ENCODE data around the gene ZNF837. TPM values are rescaled to one million over a fixed set of nuclear protein-coding genes. Genes with fewer than 3 reads are reported as not detected.

ZNF837 gene
- total RNA-seq, 4 donors from 2014 or later, result 0.48 to 4.4 (median 2.1) TPM

DNA sequence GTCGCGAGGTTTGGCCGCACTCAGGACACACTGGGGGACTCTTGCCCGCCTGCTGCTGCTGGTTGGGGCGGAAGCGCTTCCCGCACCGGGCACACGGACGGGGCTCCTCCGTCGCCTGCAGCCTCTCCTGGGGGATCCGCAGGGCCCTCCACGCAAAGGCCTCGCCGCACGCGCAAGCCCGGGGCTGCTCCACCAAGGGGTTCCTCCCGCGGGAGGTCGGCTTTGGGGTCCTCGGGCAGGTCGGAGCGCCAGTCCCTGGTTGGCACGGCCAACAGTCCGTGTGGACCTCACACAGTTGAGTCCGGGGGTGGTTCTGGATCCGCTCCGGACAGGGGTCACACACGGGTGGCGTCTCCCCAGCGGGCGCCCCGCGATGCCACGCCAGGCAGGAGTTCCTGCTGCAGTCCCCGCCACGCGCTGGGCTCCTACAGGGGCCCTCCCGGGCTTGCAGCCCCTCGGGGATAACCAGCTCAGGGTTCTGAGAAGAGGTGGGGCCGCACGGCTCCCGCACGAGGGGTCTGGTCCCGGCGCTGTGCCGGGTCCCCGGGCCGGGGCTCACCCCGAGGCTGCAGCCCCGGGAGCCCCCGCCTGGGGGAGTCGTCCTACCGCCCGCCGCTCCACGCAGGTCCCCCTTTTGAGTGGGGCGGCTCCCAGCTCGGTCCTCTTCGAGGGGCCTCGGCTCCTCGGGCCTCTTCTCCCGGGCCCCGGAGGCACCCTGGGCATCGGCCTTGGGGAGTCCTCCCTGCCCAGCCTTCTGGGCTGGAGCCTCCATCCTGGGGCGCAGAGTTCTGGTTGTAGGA, 12.1 kb downstream of the ZNF837 start:
- ATAC-seq (ENCODE audit: low FRiP score), result no peak
- no peak for DNase-seq (ENCODE audit: low spot score)
- no peak for TF ChIP-seq CTCF (IDR thresholded peaks at IDR 0.05)

- DNase-seq (ENCODE audit: low spot score), result no peak
- no peak for TF ChIP-seq CTCF (IDR thresholded peaks at IDR 0.05)
- no peak for ATAC-seq (ENCODE audit: low FRiP score)
These were observed 13.0 kb downstream of the ZNF837 start for GRCh38 chr19:58367698-58368454.

- DNase-seq (ENCODE audit: low spot score) (no peak), ATAC-seq (ENCODE audit: low FRiP score) (no peak)
- no peak for TF ChIP-seq CTCF (IDR thresholded peaks at IDR 0.05)
These were observed 14.0 kb downstream of the ZNF837 start for GRCh38 chr19:58366585-58367430.

DNA sequence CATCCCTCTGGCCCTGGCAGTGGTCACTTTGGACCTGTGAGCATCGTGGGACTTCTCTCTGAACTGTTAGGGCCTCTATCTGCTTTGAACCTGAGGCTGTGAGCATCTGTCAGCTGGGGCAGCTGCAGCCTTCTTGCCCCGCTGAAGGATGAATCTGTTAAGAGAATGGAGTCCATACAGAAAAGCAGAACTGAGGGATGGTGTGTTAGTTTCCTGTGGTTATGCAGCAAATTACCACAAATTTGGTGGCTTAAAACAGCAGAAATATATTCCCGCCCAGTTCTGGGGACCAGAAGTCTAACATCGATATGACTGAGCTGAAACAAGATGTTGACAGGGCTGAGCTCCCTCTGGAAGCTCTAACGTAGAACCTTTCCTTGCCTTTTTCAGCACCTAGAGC, 16.7 kb downstream of the ZNF837 start:
- no peak for ATAC-seq (ENCODE audit: low FRiP score)
- DNase-seq (ENCODE audit: low spot score), result no peak
- no peak for TF ChIP-seq CTCF (IDR thresholded peaks at IDR 0.05)

GRCh38 chr19:58362272-58362994, 18.4 kb downstream of the ZNF837 start, which contains the start of gene ZNF497:
ZNF497 (minus strand) TSS chr19:58362751; CDS start chr19:58357635, 5,116 bp downstream.
- TF ChIP-seq CTCF (IDR thresholded peaks at IDR 0.05), result no peak
- ATAC-seq (ENCODE audit: low FRiP score) (peak; percentile 95), DNase-seq (ENCODE audit: low spot score) (peak; percentile 82)

GRCh38 chr19:58361900-58362271, 18.9 kb downstream of the ZNF837 start:
- DNase-seq (ENCODE audit: low spot score) (no peak), ATAC-seq (ENCODE audit: low FRiP score) (peak; percentile 43)
- TF ChIP-seq CTCF (IDR thresholded peaks at IDR 0.05), result no peak
